Hematopoietic multipotent progenitor cell (in vitro differentiated cells): Measurements from ENCODE around the gene PSMB10. TPM values are rescaled to one million over a fixed set of nuclear protein-coding genes. Genes with fewer than 3 reads are reported as not detected.
"Not testable (repeated sequence)": the region's sequence is repeated elsewhere in the genome, so short reads cannot be mapped to it uniquely, and the experiment has no call there.

Source experiments
- DNase-seq, 3 donors: peaks; one replicate each; pipeline ENCODE4 v3.0.0-alpha.2; 2011 to 2015; ENCODE audit warnings: low read depth in 2 of 3, low spot score in 2 of 3
- total RNA-seq: library from RNA; depleted of rRNA; stranded (reverse); fragments of >200 nt; gene quantifications from one replicate; pipeline ENCODE4 v1.2.3, GENCODE V29; 2012

Gene PSMB10
- total RNA-seq = 281 TPM

DNA sequence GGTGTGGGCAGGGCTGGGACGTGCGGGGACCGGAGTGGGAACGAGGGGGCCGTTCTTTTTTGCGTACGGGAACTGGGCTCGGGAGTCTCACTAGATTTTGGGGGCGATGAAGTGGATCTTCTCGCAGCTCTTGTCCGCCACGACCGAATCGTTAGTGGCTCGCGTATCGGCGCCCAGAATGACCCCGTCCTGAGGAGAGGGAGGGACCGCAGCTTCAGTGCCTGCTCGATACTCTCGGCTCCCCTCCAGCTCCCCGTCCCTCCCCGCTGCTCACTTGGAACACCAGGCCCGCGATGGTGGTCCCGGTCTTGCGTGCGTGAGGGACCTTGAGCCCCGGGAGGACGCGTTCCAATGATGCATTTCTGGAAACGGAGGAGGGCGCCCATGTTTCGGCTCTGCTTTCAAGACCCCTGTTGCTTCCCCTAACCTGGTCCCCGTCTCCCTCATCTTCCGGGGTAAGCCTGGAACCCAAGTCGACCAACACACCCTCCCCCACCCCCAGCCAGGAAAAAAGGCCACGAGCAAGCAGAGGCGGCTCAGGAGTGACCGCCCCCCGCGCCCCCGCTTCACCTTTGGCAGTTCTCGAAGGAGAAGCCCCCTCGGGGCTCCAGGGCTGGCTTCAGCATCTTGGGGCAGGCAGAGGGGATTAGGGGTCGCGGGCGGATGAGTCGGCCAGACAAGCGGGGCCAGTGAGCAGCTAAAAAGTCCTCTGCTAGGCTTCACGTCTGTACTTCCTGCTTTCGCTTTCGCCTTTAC lies at the start of gene PSMB10:
TSS of gene PSMB10 (minus strand) at position 727 of the 756 bp plus-strand sequence. CDS start at position 626, 101 bp downstream.
- peak in 1 of 3 donors; percentile 55 for DNase-seq

DNA sequence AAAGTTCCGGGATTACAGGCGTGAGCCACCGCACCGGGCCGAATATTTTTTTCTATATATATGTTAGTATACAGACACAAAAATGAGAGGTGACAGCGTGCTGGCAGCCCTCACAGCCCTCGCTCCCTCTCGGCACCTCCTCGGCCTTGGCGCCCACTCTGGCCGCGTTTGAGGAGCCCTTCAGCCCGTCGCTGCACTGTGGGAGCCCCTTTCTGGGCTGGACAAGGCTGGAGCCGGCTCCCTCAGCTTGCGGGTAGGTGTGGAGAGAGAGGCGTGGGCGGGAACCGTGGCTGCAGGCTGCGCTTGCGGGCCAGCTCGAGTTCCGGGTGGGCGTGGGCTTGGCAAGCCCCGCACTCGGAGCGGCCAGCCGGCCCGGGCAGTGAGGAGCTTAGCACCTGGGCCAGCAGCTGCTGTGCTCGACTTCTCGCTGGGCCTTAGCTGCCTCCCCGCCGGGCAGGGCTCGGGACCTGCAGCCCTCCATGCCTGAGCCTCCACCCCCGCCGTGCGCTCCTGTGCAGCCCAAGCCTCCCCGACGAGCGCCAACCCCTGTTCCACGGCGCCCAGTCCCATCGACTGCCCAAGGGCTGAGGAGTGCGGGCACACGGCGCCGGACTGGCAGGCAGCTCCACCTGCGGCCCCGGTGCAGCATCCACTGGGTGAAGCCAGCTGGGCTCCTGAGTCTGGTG lies 45.5 kb upstream of the PSMB10 start:
- no peak for DNase-seq

DNA sequence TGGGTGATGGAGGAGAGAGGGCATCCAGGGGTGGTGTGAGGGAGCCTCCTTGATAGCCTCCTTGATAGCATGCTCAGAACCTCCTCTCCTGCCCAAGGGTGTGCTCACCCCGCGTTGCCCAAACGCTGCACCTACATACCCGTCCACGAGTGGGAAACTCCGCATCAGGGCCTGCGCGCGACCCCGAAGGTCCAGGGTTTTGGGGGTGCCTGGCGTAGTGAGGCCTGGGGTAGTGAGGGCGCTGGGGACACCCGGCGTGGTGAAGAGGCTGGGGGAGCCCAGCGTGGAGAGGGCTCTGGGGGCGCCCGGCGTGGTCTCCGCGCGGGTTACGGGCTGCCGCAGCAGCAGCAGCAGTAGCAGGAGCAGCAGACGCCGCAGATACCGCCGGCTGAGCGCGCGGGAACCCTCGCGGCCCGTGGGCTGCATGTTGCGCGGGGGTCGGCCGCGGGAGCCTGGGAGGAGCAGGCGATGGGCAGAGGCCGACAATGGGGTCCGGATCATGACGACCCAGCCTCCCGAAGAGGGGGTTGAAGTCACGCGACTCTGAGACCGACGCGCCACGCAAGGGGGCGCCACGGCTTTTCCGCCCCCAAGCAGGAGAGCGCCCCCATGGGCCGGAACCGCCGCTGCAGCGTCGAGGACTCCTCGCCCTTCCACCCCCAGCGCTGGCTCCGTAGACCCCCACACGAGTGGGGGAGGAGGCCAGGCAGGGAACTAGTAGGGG lies 43.5 kb upstream of the PSMB10 start, which contains the start of gene DPEP3:
TSS of gene DPEP3 (minus strand) at position 545 of the 724 bp plus-strand sequence. CDS start at position 426, 119 bp downstream.
- peak in 2 of 3 donors; percentile 49 to 53 for DNase-seq

DNA sequence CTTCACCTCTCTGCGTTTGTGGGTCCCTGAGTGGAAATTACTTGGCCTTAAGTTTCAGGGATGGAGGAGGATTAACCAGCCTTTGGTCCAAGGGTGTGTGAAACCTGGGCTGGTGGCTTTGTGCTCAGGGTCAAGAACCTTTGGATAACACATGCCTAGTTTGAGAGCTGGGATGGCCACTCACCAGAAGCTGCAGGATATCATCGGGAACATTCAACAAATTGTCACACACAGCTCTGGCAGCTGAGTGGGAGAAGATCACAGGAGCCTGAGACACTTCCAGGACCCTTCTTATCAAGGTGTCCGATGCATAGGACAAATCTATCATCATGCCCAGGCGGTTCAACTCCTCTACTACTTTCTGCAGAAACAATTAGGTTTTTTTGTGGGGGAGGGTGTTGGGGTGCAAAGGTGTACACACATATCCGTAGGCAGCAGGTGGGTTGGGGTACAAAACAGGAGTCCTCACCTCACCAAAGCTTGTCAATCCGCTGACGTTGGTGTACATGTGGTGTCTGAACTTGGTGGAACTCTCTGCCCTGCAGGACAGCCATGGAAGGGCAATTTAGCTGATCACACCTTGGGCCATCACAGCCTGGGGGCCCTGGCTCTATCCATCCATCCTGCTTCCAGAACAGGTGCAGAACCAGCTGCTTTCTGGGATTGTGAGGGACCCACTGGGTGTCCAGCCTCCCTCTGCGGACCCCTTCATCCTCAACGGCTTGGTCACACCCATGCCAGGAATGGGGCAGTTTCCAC lies 41.0 kb upstream of the PSMB10 start:
- DNase-seq = no peak

DNA sequence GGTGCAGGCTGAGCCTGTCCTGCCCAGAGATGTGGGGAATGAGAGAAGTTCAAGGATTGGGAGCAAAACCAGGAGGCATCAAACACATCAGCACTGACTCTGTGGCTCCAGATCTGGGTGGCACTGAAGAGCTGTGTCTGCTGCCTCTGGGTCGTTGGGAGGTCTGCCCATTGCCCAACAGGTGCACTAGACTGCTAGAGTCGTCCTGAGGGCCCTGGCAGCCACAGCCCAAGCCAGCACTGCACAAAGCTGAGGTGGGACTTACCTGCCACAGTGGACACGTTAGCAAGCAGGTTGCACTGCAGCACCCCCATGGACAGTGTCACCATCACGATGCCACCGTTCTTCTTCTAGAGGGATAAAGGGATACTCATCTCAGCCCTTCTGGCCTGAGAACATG lies 40.4 kb upstream of the PSMB10 start:
- no peak for DNase-seq

DNA sequence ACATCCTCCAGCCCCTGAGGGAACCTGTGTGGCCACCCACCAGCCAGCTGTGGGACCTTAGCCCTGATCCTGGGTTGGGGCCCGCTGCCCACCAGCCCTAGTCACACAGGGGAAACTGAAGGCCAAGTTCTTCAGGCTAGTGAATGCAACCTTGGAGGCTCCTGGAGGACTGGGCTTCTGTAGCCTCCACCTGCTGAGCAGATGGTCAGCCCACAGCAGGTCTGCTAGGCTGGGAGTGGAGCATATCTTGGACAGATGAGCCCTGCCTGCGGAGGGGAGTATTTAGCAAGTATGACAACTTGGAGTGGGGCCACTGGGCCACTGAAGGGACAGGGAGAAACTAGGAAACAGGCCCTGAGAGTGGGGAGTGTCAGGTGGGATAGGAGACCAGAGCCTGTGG lies 39.6 kb upstream of the PSMB10 start:
- DNase-seq = no peak

DNA sequence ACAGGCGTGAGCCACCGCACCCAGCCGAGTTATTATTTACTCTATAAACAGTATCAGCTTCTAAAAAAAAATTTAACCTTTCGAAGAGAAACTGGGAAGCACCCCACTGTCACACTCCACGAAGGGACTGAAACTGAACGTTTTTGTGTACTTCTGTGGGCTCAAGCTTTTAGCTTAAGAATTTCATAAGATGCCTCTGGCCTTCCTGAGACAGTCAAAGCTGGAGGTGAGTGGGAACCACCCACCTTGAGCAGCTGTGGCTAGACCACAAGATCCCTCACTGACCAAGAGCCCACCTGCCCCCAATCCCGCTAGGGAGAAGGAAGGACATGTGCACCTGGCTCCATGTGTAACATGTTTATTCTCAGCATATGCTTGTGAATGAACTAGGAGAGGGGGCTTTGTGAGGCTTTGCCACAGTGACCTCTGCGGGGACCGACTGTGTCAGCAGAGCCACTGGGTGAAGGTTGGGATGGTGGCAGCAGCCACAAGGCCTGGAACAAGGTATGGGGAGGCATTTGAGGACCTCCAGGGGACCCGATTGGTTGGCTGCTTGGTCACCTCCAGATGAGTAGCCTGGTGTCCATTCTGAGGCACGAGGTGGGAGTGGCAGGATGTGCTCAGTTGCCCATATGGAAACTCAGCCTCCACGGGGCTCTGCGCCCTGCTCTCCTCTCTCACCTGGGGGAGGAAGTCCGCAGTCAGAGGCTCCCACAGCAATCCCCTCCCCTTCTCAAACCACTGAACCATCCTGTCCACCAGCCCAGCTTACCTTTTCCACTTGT lies 38.9 kb upstream of the PSMB10 start:
- DNase-seq = no peak

DNA sequence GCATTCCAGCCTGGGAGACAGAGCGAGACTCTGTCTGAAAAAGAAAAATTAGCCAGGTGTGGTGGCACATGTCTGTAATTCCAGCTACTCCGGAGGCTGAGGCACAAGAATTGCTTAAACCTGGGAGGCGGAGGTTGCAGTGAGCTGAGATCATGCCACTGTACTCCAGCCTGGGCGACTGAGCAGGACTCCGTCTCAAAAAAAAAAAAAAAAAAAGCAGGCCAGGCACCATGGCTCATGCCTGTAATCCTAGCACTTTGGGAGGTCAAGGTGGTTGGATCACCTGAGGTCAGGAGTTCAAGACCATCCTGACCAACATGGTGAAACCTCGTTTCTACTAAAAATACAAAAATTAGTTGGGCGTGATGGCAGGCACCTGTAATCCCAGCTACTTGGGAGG lies 35.6 kb upstream of the PSMB10 start:
- not testable (repeated sequence) for DNase-seq

DNA sequence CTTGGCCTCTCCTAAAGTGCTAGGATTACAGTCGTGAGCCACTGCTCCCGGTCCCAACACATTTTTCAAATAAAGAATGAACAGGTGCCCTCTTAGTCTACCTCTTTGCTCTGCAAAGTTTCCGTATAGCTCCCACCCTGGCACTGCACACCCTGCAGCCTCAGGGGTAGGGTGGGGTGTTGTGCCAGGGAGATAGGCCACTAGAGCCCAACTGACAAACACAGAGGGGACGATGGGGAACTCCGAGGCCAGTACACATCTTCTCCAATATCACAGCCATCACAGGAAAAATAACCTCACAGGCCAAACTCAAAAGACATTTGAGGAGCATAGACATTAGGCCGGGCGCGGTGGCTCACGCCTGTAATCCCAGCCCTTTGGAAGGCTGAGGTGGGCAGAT lies 34.5 kb upstream of the PSMB10 start:
- no peak for DNase-seq

DNA sequence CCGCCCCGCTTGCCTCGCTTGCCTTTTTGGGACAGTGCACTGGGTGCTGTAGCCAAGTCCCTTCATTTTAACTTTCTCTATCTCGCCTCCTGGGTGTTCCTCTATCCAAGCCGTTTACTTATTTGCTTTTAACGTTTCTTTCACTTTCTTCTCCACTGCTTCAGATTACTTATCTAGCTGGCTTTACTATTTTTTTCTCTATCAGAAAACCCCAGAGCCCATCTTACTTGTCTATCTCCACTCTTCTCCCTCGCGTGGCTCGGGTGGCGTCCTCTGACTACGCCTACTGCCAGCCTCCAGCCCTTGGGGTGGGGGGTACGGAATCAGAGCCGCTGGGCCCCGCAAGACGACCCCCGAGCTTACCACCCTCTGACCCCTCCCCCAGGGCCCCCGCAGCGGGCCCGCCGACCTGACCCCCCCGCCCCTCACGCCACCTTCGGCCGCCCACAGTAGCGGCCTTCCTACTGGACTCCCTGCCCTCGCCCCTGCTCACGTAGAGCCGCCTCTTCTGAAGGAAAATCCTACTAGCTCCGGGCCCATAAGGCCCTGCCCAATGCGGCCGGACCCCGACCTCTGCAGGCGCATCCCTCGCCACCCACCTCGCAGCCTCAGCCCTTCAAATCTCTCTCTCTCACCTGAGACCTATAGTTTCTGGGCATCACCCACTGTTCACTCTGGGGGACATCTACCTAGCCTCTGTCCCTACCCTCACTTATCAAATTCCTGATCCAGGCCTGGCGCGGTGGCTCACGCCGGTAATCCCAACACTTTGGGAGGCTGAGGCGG lies 32.8 kb upstream of the PSMB10 start:
- peak in 2 of 3 donors; percentile 23 to 46 for DNase-seq

DNA sequence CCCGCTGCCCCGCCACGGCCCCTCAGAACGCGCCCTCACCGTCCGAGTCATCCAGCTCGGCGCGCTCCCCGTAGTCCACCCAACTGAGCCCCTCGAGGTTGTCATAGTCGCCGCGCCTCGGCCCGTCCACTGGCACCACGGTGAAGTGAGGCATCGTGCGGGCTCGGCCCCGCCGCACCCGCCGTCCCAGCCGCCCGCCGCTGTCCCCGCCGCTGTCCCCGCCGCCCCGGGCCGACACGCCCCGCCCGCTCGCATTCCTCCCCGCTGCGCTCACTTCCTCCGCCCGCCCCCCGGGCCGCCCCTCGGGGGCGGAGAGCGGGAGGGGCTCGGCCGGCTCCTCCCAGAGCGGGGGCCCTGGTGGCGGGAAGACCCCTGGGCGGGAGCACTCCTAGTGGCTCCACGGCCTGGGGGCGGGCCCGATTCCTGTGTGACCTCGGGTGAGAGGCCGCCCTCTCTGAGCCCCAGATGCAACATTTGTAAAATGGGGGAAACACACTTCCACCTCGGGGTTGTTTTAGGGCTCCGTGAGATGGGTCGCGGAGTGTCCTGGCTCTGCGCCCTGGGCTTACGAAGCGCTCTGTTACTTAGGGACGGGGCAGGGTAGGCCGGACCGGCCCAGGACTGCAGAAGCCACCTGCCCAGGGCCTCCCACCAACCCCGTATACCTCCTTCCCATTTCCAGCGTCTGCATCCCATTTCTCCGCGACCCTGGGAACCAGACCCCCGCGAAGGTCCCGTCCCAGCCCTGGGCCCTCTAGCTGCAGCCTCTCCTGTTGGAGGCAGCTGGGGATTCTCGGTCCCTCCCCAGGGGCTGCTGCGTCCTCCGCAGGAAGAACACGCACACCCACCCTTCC lies 32.0 kb upstream of the PSMB10 start, which contains the start of gene SLC12A4:
TSS of gene SLC12A4 (minus strand) at position 238 of the 854 bp plus-strand sequence. CDS start at position 154, 84 bp downstream.
- peak; percentile 58 to 90 (median 83) for DNase-seq

DNA sequence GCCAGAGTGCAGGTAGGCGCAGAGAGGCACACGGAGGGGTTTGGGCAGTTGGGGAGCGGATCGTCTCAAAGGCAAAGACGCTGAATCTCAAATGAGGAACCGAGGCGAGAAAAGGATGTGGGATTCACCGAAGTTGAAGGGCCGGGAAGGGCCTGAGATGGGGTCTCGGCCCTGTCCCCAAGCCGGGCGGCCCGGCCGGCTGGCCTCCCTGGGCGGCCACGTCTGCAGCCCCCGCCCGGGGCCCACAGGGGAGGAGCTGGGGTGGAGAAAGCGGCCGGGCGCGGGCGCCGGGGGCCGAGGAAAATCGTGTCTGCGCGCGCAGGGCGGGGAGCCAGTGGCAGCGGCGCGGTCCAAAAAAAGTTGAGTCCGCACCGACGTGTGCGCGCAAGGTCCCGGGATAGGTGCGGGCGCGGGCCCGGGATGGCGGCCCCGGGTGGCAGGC lies 31.3 kb upstream of the PSMB10 start:
- peak in 2 of 3 donors; percentile 22 to 31 for DNase-seq

DNA sequence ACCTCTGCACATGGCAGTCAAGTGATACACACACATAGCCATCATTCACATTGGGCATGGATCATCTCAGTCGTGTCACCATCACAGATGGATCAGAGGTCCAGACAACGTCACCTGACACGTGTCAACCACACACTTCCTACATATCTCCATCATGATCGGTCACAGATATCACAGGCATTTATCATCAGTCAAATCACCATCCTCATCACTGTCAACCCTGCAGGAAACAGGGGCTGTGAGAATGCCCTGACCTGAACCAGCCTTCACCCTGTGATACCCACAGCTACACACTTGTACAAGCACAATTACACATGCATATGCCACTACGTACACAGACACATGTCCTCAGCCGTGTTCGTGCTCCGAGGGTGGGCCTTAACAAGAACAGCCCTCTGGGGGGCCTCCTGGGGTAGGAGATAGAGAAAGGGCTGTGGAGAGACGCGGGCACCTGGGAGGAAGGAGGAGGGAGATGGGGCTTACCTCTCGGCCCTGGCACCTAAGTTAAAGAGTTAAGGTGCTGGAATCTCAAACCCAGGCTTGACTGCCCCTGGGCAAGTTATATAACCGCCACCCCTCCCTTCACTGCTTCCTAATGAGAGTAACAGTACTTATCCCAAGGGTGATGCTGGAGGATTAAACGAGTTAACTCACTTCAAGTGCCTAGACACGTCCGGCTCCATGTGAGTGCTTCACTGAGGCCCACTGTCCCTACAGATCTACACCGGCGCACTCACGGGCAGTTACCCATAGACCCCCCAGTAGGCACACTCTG lies 30.7 kb upstream of the PSMB10 start:
- DNase-seq = peak in 2 of 3 donors; percentile 18 to 40

DNA sequence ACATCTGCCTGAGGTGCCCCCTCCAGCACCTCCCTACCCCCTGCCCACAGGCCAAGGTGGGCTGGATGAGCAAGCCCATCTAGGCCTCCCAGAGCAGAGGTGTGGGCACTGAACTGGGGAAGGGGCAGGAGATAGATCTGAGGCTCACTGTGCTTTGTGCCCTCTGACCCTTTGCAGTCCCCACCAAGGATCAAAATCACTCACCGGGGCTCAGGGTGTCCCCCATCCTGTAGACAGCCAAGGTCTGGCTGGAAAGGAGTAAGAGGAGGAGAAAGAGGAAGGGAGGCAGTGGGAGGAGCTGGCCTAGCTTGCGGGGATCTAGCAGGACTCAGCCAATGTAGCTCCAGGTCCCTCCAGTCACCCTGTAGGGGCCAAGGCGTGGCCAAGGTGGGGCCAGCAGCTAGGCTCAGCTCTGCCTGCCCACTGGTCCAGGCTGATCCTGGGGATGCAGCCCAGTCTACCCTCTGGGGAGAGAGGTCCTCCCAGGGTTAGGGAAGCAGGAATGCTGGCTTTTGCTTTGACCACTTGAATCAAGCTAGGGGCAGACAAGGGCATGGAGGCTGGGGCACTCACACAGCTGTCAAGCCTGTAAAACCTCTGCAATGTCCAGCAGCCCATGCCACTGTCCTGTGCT lies 30.0 kb upstream of the PSMB10 start:
- no peak for DNase-seq

DNA sequence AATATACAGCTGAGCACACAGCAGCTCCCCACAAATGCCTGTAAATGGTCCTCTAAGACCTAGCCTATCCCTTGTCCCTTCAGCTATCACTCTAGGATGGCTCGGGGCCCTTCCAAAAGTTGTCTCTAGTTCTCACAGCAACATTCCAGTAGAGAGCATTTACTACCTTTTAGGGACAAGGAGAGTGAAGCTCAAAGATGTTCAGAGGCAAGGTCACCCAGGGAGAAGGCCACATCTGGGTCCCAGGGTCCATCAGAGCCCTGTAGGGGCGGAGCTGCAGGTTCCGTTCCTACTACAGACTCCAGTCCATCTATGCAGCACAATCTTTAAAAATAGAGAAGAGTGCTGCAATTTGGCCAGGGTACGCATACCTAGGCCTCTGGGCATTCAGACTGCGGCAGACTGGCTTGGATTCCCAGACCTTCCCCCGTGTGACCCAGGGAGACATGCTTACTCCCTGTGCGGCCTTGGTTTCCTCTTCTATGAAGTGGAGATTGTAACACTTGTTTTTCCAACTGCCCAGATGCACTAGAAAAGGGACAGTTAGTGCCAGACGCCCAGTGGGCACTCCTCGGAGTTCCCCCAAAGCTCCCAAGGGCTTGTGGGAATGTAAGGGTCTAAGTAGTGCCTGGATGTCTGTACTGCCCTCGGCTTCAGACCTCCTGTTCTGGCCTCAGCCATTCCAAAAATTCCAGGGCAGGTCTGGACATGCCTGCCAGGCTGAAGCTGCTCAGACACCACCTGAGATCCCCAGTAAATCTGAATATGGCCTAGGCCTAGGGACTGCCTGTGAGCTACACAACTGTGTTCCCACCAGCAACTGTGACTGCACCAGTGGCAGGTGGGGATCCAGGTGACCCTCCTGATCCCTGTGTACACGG lies 29.3 kb upstream of the PSMB10 start:
- no peak for DNase-seq
